Stimulated activated CD4-positive, alpha-beta T cell treated with anti-CD3 and anti-CD28 coated beads, TNF-alpha, amount 100 ng/mL, for 48 hours (primary cell): Measurements from ENCODE around the gene ENTR1.

Source experiments
- DNase-seq, 3 donors: peaks; one replicate each; pipeline ENCODE4 v3.0.0-alpha.2; 2020; ENCODE audit warnings: low read depth in 3 of 3

Gene ENTR1

DNA sequence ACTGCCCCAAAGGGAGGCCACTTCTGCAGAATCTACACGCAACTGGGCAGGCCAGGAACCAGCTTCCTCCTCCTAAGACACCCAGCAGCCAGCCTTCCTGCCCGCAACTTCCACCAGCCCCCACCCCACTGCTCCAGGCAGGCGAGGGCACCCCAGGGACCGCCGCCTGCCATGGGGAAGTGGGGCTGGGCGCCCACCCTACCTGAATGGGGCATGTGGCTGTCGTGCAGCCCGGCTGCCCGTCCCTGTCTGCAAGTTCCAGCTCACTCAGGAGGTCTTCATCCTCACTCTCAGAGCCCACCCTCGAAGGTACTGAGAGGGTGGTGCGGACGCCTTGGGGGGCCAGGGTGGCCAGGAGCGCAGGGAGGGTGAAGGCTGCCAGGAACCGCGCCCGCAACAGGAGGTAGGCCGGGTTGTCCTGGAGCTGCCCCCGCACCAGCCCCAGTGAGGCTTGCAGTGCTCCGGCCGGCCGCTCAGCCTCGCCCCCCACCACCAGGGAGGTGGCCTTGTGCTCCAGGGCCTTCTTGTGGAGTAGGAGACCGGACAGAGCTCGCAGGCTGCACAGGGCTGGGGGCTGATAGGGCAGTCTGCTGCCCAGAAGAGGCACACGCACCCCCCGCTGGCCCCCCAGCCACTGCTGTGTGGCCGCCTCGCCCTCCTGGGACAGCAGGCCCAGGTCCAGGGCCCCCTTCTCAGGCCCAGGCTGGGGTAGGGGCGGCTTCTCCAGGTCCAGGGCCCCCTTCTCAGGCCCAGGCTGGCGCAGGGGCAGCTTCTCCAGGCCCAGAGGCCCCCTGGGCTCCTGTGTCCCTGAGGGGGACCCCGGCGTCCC is 32.9 kb downstream of the ENTR1 start:
- no peak for DNase-seq

DNA sequence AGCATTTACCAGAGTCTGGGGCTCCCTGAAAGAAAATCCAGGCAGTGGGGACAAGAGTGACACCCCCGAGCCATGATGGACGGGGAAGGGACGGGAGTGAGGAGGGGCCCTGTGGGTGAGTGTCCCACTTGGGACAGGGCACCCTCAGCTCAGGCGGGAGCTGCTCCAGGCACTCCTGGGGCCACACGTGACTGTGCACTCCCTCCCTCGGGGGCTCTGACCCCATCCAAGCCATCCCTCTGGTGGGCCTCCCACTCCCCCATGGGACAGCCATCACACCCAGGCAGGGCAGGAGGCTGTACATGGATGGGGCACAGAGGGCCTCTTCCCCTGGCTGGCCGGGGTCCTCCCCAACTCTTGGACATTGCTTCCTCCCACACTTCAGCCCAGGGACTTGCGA is 34.0 kb downstream of the ENTR1 start:
- DNase-seq: no peak

DNA sequence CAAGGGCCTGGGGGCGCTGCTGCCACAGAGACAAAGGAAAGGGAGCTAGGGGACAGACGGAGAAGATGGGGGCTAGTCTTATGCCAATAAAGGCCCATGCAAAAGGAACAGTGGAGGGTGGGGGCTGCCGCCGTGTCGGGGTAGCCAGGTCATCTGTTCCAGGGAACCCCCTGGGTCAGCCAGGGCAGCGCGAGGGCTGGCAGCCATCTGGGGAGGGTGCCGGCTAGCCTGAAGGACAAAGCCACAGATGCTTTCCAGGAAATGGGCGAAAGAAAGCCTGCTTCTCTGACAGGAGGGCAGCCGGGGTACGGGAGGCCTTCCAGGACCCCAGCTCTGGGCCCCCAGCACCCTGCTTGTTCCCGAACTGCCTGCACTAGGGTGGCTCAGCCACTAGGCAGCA is 35.3 kb downstream of the ENTR1 start:
- DNase-seq: no peak

DNA sequence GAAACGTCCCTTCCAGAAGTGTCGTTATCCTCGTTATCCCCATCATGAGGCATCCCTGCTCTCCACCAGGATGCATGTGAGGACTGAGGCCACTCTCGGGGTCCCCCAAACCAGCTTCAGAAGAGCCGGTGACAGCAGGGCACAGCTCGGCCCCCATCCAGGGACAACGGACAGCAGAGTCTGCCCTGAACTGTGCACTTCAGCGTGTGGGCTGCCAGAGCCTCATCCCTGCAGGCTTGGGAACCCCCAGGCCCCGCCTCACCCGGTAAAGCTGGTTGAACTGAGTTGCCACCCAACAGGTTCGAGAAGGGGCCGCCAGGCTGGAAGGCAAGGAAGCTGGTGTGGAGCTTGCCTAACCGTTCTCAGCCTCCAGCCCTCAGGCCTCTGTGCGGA is 36.2 kb downstream of the ENTR1 start:
- no peak for DNase-seq

DNA sequence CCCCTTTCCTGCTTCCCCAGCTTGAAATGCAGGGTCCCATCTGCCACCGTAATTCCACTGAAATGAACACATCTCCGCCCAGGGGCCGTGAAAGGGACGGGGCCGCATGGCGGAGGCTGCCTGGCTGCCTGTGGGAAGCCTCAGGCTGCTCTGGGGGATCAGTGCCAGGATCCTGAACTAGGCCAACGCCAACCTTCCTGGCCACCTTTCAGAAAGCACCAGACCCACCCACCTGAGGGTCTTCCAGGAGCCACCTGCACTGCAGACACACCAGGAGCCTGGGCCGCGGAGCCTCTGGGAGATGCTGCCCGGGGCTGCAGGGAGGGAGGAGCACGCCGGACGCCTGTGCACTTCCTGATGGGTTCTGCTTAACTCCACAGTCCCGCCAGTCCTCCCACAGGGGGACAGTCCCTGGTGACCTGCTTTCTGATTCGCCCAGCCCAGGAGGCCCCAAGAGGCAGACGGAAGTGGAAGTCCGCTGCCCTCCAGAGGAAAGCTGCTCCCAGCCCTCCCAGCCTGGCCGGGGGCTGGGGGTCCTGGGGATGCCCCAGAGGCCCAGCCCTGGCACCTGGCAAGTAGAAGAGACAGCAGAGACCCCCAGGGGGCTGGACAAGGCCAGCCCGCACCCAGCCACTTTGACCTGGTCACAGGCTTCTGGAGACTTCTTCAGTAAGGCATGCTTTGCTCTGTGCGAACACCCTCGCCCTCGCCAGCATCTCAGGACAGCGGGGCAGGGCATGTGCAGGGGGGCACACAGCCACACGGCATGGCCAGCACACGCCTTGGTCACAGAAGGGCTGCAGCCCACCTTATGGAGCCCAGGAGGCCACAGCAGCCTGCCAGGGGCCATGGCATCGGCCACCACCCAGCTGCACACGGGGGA is 36.9 kb downstream of the ENTR1 start, which contains the start of gene CARD9:
CARD9 (minus strand) TSS at position 370 of the 883 bp plus-strand sequence. CDS start 1,591 bp downstream, outside the sequence.
- DNase-seq: no peak

DNA sequence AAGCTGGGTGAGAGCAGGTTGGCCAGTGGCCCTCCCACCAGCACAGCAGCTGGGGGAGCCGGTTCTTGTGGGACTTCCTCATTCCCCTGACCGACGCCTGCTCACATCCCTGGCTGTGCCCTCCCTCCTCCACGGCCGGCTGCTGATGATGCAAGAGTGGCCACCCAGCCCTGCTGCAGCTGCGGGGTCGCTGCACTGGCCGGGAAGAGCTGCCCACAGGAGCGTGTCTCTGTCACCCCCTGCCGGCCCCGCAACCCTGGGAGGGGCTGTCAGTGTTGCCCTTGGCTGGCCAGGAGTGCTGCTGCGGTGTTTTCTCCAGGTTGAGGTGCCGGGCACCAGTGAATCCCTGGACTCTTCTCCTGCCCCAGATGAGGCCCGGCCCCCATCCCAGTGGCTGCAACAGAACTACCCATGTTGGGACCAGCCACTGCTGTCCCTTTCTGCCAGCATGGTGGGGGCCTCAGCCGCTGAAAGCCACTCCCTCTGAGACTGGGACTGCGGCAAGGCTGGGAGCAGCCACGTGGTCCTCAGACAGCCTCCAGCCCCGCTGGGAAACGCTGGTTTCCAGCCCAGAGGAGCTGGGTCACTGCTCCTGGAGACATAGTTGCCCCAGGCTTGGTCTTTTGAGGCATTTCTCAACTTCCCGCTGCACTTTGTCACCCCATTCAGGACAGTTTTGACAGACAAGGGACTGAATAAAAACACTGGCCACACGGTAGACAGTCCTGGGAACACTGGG is 37.7 kb downstream of the ENTR1 start:
- no peak for DNase-seq

DNA sequence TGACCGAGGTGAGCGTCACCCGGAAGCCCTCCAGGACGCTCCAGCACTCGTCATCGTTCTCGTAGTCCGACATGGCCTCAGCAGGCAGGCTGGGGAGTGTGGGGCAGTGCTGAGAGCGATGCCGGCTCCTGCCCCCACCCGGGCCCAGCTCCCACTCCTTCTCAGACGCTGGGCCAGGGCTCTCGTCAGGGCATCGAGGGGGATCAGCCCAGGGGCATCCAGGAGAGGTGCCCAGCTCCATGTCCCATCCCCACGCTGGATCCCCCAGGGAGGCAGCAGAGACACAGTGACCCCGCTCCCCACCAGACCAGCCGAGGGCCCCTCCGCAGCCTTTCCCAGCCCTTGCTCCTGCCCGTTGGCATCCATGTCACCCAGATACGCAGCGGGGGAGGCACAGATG is 38.4 kb downstream of the ENTR1 start:
- no peak for DNase-seq

DNA sequence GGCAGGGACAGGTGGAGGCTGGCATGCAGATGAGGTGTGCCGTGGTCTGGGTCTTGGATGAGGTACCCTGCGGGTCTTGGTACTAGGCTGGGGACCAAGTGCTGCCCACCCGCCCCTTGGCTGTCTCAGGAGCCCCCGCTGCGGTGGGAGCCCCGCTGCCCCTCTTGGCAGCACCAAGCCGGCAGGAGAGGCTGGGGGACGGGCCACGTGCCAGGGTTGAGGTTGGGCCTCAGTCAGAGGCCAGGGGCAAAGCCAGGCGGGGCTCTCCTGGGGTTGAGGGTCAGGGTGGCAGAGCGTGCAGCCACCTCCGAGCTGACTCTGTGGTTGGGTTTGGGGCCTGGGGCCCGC is 38.9 kb downstream of the ENTR1 start:
- DNase-seq: no peak

DNA sequence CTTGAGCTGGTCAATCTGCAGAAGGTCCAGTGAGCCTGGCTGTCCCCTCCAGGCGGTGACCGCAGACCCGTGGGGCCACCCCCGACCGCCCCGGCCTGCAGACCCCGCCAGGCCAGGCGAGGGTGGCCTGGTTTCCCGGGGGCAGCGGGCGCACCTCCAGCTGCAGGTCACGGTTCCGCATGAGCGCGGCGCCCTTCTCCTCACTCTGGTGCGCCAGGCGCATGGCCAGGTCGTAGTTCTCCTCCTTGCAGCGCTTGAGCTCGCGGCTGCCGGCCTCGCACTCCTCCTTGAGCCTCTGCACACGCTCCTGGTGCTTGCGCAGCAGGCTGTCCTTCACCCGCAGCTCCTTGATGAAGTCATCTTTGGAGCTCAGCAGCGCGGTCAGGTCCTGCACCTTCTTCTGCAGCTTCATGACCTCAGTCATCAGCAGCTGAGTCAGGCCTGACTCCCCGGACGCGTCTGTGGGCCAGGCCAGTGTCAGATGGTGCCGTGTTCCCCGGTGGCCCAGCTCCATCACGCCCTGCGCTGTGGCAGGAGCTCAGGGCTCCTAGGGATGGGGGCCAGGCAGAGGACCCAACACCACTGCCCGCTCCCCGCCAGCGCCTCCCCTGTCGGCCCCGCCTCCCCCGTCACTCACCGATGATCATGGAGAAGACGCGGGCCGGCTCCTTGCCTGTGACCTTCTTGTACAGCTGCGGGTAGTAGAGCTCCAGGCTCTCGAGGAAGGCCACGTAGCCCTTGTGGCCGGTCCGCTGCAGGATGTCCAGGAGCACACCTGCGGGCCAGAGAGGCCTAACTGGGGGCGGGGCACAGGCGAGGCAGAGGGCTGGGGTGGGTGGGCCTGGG is 39.5 kb downstream of the ENTR1 start:
- DNase-seq: no peak

DNA sequence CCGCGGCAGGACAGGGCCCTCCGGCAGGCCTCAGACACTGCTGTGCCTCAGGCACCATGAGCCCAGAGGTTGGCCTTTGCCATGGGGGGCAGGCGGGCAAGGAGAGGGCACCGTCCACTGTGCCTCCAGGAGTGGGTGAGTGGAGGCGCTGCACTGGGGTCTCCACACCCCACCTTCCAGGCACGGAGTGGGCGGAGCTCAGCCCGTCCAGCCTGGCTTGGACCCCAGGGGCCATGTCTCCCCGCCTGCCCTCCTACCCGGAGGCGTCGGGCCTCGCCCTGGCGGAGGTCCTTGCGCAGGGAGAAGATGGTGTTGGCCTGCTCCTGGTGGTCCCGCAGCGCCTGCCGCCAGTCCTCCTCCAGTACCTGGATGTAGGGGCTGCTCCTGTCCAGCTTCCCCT is 40.4 kb downstream of the ENTR1 start:
- DNase-seq: no peak

DNA sequence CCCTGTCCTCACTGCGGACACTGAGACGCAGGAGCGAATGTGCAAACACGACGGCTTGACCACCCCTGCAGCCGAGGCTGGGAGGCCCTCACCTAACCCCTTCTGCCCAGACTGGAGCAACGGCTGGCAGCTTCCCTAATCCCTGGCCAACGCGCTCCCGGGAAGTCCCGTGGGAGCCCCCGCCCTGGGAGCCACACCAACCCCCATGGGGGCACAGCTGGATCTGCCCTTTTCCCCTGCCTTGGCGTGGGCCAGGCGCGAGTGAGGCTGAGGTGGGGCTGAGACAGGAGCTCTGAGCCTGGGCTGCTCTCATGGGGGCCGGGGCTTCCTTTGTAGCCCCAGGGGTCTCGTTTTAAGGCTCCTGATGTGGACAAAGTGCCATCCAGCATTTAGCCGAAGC is 42.2 kb downstream of the ENTR1 start:
- no peak for DNase-seq

DNA sequence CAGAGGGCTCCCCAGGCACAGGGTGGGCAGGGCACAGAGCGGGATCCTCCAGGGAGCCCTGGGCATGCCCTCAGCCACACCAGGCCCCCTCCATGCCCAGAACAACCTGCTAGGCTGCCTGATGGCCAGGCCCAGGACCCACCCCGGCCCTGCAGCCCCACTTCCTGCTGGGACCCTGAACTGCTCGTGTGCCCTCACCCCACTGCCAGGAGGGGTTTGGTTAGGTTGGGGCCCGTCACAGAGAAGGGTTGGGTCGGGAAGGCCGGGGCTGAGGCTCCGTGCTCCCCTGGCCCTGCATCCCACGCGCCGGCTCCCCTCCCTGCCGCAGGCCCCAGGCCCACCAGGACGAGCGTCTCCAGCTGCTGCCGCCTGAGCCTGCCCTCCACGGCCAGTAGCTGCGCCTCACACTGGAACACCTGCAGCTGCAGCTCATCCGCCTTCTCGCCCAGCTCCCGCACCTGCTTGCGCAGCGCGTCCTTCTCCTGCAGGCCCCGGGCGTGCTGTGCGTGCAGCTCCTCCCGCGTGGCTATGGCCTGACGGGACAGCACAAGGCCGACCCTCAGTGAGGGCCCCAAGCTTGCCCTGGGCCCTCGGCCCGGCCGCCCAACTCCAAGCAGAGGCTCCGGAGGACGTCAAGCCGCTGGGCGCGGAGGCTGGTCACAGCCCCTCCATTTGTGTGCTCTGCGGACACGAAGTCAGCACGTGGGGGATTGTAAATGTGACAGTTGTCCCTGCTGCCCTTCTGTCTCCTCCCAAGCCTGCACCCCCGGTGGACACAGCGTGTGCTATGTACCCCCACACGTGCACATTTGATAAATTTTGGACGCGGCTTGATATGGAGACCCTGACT is 42.9 kb downstream of the ENTR1 start:
- DNase-seq: no peak

DNA sequence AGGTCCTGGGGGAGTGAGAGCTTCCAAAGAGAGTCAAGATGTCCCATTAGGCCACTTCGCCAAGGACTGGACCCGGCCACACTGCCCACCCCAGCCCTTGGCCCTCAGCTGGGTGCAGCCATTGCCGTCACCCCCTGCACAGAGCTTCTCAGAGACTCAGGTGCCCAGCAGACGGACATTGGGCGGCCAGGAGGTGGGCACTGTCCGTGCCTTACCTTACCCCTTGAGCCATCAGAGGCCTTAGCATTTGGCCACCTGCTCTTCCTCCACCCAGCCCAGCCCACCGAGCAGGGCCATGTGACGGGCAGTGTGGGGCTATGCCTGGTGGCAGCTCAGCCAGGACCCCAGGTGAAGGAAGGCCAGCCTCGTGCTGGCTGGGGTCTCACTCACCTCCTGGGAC is 43.6 kb downstream of the ENTR1 start:
- DNase-seq: no peak

DNA sequence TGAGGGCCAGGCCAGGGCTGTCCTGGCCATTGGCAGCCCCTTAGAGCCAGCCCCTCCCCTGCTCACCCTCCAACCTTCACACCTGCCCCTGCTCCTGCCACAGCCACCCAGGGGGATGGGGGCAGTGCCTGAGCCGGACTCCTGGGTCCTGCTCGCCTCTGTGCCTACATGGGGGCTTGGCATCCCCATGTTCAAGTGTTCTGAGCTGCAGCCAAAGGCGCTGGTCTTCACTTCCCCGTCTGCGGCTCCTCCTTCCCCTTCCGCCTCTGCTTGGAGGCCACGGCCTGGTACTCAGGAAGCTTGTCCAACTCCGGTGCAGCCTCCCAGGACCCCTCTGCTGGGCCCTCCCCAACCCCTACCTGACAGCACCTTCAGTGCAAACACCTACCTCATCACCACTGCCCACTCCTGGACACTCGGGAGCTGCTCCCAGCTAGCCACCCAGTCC is 44.6 kb downstream of the ENTR1 start:
- no peak for DNase-seq

DNA sequence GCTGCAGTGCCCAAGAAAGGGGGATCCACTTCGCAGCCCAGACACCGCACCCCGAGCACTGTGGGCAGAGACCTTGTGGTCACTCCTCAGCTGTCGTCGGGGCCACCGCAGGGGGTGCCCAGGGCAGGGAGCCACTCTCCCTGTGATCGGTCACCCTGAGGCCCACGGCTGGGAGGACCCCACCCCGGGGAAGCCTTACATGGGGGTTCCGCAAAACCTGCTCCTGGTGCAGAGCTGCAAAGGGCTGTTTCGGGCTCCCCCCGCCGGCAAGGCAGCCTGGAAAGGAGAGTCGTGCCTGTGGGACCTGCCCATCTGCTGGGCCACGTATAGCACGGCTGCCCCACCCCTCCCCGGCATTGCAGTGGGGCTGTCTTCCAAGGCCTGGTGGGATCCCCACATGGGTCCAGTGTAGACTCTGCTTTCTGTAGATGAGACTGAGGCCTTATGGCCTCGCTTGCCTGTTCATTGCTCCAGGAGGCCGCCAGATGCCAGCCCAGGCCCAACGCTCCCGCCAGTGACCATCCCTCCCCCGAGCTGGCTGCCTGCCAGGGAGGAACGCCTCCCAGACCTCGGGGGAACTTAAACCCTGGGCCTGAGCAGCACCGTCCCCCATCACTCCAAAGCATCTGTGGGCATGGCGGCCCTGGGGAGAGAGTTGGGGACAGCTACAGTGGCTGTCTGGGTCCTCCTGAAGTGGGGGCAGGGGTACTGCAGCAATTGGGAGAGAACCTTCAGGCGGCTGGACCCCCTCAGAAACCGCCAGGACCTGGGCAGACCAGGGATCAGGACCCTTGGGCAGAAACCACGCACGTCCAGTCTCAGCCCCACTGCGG is 45.3 kb downstream of the ENTR1 start:
- DNase-seq: no peak

DNA sequence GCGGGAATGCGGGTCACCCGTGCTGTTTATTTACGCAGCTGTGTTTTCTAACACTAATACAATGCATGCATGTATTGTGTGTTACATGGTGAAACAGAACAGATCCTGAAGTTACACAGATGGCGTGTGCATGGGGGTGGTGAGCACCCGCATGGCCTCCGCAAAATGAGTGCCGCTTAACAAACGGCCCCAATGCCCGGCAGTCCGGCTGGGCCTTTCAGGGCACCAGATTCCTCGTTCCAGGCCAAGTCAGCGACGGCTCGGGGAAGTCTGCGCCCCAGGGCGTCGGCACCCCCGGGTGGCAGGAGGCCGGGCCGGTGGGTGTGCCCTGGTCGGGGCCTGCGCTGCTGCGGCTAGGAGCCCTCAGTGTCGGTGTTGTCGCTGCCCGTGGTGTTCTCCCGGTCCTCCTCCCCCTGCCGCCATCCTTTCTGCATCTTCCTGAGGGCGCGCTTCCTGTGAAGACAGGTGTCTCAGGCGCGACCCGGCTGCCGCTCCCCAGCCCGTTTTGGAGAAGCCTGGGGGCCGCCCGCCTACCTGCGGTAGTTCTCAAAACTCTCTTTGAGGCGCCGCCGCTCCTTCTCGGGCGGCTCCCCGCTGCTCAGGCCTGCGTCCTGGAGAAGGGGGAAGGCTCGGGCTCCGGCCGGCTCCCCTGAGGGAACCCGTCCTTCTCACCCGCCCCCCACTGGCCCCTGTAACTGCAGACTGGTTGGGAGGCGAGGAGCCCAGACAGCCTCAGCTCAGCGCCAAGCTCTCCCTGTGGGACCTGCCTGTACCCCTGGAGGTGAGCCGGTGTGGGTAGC is 46.3 kb downstream of the ENTR1 start:
- no peak for DNase-seq

DNA sequence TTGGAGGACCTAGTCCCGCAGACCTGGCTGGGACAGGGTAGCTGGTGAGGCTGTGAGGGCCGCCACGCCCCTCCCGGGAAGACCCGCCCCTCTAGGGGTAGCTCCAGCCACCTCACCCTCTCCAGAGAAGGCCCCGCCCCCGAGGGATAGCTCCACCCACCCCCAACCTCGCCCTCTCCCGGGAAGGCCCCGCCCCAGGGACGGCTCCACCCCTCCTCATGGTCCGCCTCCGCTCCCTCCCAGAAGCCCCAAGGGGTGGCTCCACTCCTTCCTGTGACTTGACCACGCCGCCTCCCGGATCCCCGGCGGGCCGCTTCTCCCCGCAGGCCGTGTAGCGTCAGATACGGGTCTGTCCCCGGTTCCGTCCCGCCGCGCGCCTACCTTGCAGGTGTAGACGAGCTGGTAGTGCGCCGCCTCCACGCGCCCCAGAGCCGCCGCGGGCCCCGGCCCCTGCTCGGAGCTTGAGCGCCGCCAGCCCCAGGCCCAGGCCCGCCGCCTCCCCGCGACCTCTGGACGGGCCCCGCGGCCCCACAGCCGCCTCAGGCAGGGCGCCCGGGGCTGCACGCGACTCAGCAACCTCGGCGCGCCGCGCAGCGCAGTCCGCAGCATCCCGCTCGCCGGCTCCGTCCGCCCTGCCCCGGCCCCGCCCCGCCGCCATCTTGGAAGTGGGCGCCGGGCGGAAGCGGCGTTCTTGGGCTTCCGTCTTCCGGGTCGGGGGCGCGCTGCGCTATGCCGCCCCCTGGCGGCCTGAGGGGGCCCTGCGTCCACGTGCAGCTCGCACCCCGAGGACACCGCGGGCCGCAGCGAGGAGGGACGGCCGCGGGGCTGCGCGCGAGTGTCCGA is 47.1 kb downstream of the ENTR1 start, which contains the start of gene DNLZ:
DNLZ (minus strand) TSS at position 639 of the 843 bp plus-strand sequence; CDS start at position 609, 30 bp downstream.
- DNase-seq: peak; percentile 93 to 98 (median 94)

DNA sequence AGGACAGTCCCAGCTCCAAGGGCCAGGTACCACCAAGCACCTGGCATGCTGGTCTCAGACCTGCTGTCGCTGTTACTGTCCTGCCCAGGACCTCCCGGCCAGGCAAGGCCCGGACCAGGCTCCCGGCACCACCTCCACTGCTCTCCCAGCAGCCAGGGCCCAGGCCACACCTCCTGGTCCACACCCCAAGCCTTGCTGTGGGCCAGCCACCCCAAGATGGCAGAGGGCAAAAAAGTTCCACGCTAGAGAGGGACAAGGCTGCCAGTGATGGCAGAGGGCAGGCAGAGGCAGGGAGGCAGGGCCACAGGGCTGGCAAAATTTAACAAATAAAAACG is 48.0 kb downstream of the ENTR1 start:
- no peak for DNase-seq
